A673 (cell line): ENCODE measurements around the gene TTC19. TPM values are rescaled to one million over a fixed set of nuclear protein-coding genes. Genes with fewer than 3 reads are reported as not detected.

Experiments
- BruUV-seq: library from RNA; stranded (reverse); fragments of 400-500 nt; replicated peaks from 2 replicates; lab custom pipeline; 2021; lab: Mats Ljungman, UMichigan
- CTCF ChIA-PET: fragments of 300-600 bp; sonication (Branson Sonifier 250); formaldehyde crosslinking; loops from one replicate; lab custom pipeline; 2022; ENCODE audit warnings: antibody characterized with exemption; lab: Charles Lee
- POLR2A ChIA-PET: fragments of 300-600 bp; sonication (Branson Sonifier 250); formaldehyde crosslinking; loops from one replicate; lab custom pipeline; 2022; ENCODE audit warnings: antibody characterized with exemption; ENCODE audit not compliant: low non-redundant PET; lab: Charles Lee
- DNase-seq: peaks from one replicate; pipeline ENCODE4 v3.0.0-alpha.2; 2015; ENCODE audit warnings: low spot score
- H3K27ac ChIP-seq: fragments of 200-600 bp; sonication (generic); 2 replicates; pipeline ENCODE4 v1.5.1; 2016; ENCODE audit warnings: mixed run types, low read depth, mild to moderate bottlenecking, mixed read lengths, antibody characterized with exemption, low read length; ENCODE audit not compliant: poor library complexity, severe bottlenecking
- H3K27me3 ChIP-seq: fragments of 200-600 bp; sonication (generic); replicated peaks from 2 replicates; pipeline ENCODE4 v1.6.1; 2017; ENCODE audit warnings: mixed run types, low read depth, mild to moderate bottlenecking, mixed read lengths, antibody characterized with exemption, low read length; ENCODE audit not compliant: insufficient read depth, poor library complexity
- H3K36me3 ChIP-seq: fragments of 200-600 bp; sonication (generic); 2 replicates; pipeline ENCODE4 v1.6.1; 2016; ENCODE audit warnings: mixed run types, mild to moderate bottlenecking, mixed read lengths, antibody characterized with exemption, low read length; ENCODE audit not compliant: insufficient read depth, poor library complexity, severe bottlenecking
- H3K4me1 ChIP-seq: fragments of 200-600 bp; sonication (generic); 2 replicates; pipeline ENCODE4 v1.6.1; 2017; ENCODE audit warnings: mixed run types, mild to moderate bottlenecking, mixed read lengths, antibody characterized with exemption, low read length; ENCODE audit not compliant: insufficient read depth, poor library complexity, severe bottlenecking
- H3K4me3 ChIP-seq: fragments of 200-600 bp; sonication (generic); 2 replicates; pipeline ENCODE4 v1.5.1; 2016; ENCODE audit warnings: low read depth, mixed run types, mild to moderate bottlenecking, mixed read lengths, low read length; ENCODE audit not compliant: poor library complexity, severe bottlenecking
- H3K9me3 ChIP-seq: fragments of 200-600 bp; sonication (generic); 2 replicates; pipeline ENCODE4 v1.6.1; 2016; ENCODE audit warnings: mixed run types, low read depth, mild to moderate bottlenecking, mixed read lengths, antibody characterized with exemption, low read length; ENCODE audit not compliant: poor library complexity, severe bottlenecking
- CTCF ChIP-seq: fragments of 300-800, 200-600 bp; sonication (generic); conservative IDR thresholded peaks from 2 replicates; pipeline ENCODE4 v1.5.1; 2017; ENCODE audit warnings: low read depth, mild to moderate bottlenecking, antibody characterized with exemption, low read length, moderate library complexity, mixed read lengths
- EZH2 ChIP-seq: fragments of 200-600 bp; sonication (generic); IDR thresholded peaks from 2 replicates; pipeline ENCODE4 v1.6.1; 2017; ENCODE audit warnings: borderline replicate concordance, low read depth, mild to moderate bottlenecking, mixed read lengths, antibody characterized with exemption, low read length; ENCODE audit not compliant: poor library complexity, severe bottlenecking
- intact Hi-C: fragments of 100-400 bp; cut with micrococcal nuclease; formaldehyde crosslinking; loops from one replicate; pipeline ENCODE4 v1.10.0; 2022; ENCODE audit not compliant: unreplicated experiment
- total RNA-seq: library from RNA; stranded (reverse); gene quantifications from 2 replicates; pipeline ENCODE4 v1.2.3, GENCODE V29; 2021

The TTC19 gene
- total RNA-seq, 1 experiment from 2014 or later, result 44.5 TPM

GRCh38 chr17:15955793-15956541, 43.7 kb upstream of the TTC19 start:
- Histone ChIP-seq H3K36me3 (no peaks in the 10 kb centered on the region), H3K27ac (no peak overlapping the region), H3K9me3 (no peaks in the 10 kb centered on the region), H3K4me3 (no peak overlapping the region), H3K27me3 (no peaks in the 10 kb centered on the region), H3K4me1 (peaks cover 16% of the 10 kb centered on the region)
- DNase-seq, result no peak
- ChIA-PET POLR2A (no interaction called here), CTCF (no interaction called here)
- no TSS peak for BruUV-seq
- TF ChIP-seq EZH2 (no peak), CTCF (no peak)
- intact Hi-C loops, result no loop called here

GRCh38 chr17:15957206-15957605, 42.4 kb upstream of the TTC19 start:
- BruUV-seq, result no TSS peak
- intact Hi-C loops, result no loop called here
- CTCF ChIA-PET, result interaction anchor here (0.7 kb wide), 2 partner anchors 9 to 430 kb away, joined by 5 to 6 read pairs; no protein-coding TSS in a partner anchor
- no peak for TF ChIP-seq EZH2
- no peak for TF ChIP-seq CTCF
- Histone ChIP-seq H3K27me3 (no peaks in the 10 kb centered on the region), H3K36me3 (no peaks in the 10 kb centered on the region), H3K9me3 (no peaks in the 10 kb centered on the region), H3K27ac (no peak overlapping the region), H3K4me3 (no peak overlapping the region), H3K4me1 (peaks cover 16% of the 10 kb centered on the region)
- no peak for DNase-seq
- POLR2A ChIA-PET, result no interaction called here

- TF ChIP-seq CTCF (no peak), EZH2 (no peak)
- H3K4me1 ChIP-seq, result peaks cover 16% of the 10 kb centered on the region
- intact Hi-C loops, result no loop called here
- no peaks in the 10 kb centered on the region for H3K27me3 ChIP-seq
- CTCF ChIA-PET, result interaction anchor here (0.7 kb wide), 2 partner anchors 9 to 430 kb away, joined by 5 to 6 read pairs; no protein-coding TSS in a partner anchor
- no peak for DNase-seq
- H3K9me3 ChIP-seq, result no peaks in the 10 kb centered on the region
- H3K27ac ChIP-seq, result no peak overlapping the region
- no peak overlapping the region for H3K4me3 ChIP-seq
- POLR2A ChIA-PET, result interaction anchor here (0.5 kb wide), 1 partner anchor 9 kb away, joined by 4 read pairs; no protein-coding TSS in a partner anchor
- no peaks in the 10 kb centered on the region for H3K36me3 ChIP-seq
- BruUV-seq, result no TSS peak
These were observed 41.9 kb upstream of the TTC19 start for GRCh38 chr17:15957608-15958307.
